HEK293 (cell line): ENCODE measurements around the gene PXDC1.

Experiments used
- ZBTB1 ChIP-seq: fragments of 450-650 bp; formaldehyde crosslinking; IDR thresholded peaks from 2 replicates; pipeline ENCODE4 v1.5.1; 2016; ENCODE audit warnings: missing biosample characterization, missing genetic modification characterization
- ZFP37 ChIP-seq: fragments of 450-650 bp; formaldehyde crosslinking; IDR thresholded peaks from 2 replicates; pipeline ENCODE4 v1.5.1; 2016; ENCODE audit warnings: missing biosample characterization, missing genetic modification characterization
- ZNF132 ChIP-seq: fragments of 450-650 bp; formaldehyde crosslinking; IDR thresholded peaks from 2 replicates; pipeline ENCODE4 v1.5.1; 2017; ENCODE audit warnings: missing biosample characterization, missing genetic modification characterization, borderline replicate concordance
- ZNF23 ChIP-seq: fragments of 450-650 bp; formaldehyde crosslinking; IDR thresholded peaks from 2 replicates; pipeline ENCODE4 v1.5.1; 2016; ENCODE audit warnings: missing biosample characterization, missing genetic modification characterization, borderline replicate concordance
- ZNF530 ChIP-seq: fragments of 450-650 bp; formaldehyde crosslinking; IDR thresholded peaks from 2 replicates; pipeline ENCODE4 v1.5.1; 2016; ENCODE audit warnings: low read depth, missing biosample characterization, missing genetic modification characterization
- ZNF585B ChIP-seq: fragments of 450-650 bp; formaldehyde crosslinking; IDR thresholded peaks from 2 replicates; pipeline ENCODE4 v1.5.1; 2016; ENCODE audit warnings: missing biosample characterization, missing genetic modification characterization
- ZSCAN23 ChIP-seq: fragments of 450-650 bp; formaldehyde crosslinking; IDR thresholded peaks from 2 replicates; pipeline ENCODE4 v1.5.1; 2016; ENCODE audit warnings: missing biosample characterization, missing genetic modification characterization
- TF ChIP-seq, protein P1 (sequence below): fragments of 450-650 bp; formaldehyde crosslinking; IDR thresholded peaks from 2 replicates; pipeline ENCODE4 v1.5.1; 2016; ENCODE audit warnings: missing biosample characterization, missing genetic modification characterization
- TF ChIP-seq, protein P2 (sequence below): fragments of 450-650 bp; formaldehyde crosslinking; IDR thresholded peaks from 2 replicates; pipeline ENCODE4 v1.5.1; 2016; ENCODE audit warnings: missing biosample characterization, missing genetic modification characterization
- TF ChIP-seq, protein P3 (sequence below): fragments of 450-650 bp; formaldehyde crosslinking; IDR thresholded peaks from 2 replicates; pipeline ENCODE4 v1.5.1; 2016; ENCODE audit warnings: missing biosample characterization, missing genetic modification characterization, low read depth

DNA sequence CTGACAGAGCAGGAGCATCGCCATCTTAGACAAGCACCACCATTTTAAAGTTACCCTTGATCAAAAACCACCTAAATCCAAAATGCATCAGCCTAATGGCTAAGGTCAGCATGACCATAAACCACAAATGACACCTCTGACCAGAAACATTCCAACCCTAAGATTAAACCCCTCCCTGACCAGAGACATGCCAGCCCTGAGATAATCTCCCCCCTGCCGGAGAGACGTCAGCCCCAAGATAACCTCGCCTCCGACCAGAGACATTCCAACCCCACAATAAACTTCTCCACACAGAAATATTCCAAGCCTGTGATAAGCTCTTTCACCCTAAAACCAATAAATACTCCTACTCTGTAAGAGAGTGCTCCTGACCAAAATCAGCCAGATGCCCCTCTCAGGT, 53.5 kb downstream of the PXDC1 start:
- TF ChIP-seq, protein P1, sequence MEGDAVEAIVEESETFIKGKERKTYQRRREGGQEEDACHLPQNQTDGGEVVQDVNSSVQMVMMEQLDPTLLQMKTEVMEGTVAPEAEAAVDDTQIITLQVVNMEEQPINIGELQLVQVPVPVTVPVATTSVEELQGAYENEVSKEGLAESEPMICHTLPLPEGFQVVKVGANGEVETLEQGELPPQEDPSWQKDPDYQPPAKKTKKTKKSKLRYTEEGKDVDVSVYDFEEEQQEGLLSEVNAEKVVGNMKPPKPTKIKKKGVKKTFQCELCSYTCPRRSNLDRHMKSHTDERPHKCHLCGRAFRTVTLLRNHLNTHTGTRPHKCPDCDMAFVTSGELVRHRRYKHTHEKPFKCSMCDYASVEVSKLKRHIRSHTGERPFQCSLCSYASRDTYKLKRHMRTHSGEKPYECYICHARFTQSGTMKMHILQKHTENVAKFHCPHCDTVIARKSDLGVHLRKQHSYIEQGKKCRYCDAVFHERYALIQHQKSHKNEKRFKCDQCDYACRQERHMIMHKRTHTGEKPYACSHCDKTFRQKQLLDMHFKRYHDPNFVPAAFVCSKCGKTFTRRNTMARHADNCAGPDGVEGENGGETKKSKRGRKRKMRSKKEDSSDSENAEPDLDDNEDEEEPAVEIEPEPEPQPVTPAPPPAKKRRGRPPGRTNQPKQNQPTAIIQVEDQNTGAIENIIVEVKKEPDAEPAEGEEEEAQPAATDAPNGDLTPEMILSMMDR (tag by site-specific recombination): no peak
- TF ChIP-seq ZNF23 (tag by site-specific recombination) (no peak), ZFP37 (tag by site-specific recombination) (no peak), ZSCAN23 (tag by site-specific recombination) (no peak), ZNF585B (tag by site-specific recombination) (no peak), ZNF530 (tag by site-specific recombination) (no peak), ZNF132 (tag by site-specific recombination) (no peak), ZBTB1 (tag by site-specific recombination) (no peak)
- TF ChIP-seq, protein P2, sequence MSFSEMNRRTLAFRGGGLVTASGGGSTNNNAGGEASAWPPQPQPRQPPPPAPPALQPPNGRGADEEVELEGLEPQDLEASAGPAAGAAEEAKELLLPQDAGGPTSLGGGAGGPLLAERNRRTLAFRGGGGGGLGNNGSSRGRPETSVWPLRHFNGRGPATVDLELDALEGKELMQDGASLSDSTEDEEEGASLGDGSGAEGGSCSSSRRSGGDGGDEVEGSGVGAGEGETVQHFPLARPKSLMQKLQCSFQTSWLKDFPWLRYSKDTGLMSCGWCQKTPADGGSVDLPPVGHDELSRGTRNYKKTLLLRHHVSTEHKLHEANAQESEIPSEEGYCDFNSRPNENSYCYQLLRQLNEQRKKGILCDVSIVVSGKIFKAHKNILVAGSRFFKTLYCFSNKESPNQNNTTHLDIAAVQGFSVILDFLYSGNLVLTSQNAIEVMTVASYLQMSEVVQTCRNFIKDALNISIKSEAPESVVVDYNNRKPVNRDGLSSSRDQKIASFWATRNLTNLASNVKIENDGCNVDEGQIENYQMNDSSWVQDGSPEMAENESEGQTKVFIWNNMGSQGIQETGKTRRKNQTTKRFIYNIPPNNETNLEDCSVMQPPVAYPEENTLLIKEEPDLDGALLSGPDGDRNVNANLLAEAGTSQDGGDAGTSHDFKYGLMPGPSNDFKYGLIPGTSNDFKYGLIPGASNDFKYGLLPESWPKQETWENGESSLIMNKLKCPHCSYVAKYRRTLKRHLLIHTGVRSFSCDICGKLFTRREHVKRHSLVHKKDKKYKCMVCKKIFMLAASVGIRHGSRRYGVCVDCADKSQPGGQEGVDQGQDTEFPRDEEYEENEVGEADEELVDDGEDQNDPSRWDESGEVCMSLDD (tag by site-specific recombination): no peak
- TF ChIP-seq, protein P3, sequence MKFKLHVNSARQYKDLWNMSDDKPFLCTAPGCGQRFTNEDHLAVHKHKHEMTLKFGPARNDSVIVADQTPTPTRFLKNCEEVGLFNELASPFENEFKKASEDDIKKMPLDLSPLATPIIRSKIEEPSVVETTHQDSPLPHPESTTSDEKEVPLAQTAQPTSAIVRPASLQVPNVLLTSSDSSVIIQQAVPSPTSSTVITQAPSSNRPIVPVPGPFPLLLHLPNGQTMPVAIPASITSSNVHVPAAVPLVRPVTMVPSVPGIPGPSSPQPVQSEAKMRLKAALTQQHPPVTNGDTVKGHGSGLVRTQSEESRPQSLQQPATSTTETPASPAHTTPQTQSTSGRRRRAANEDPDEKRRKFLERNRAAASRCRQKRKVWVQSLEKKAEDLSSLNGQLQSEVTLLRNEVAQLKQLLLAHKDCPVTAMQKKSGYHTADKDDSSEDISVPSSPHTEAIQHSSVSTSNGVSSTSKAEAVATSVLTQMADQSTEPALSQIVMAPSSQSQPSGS (tag by site-specific recombination): no peak
